Kidney epithelial cell (primary cell): ENCODE data around the gene FGF22. TPM values are rescaled to one million over a fixed set of nuclear protein-coding genes. Genes with fewer than 3 reads are reported as not detected.
A peak's percentile ranks its signal among the peaks of the same experiment; 100 is the strongest.

Source experiments
- DNase-seq: peaks from one replicate; pipeline ENCODE4 v3.0.0-alpha.2; 2010; ENCODE audit warnings: low read depth
- H3K27me3 ChIP-seq: 2 replicates; pipeline ENCODE4 v1.6.0; 2011; ENCODE audit warnings: low read length; ENCODE audit not compliant: control insufficient read depth, insufficient read depth
- H3K36me3 ChIP-seq: 2 replicates; pipeline ENCODE4 v1.5.1; 2011; ENCODE audit warnings: low read length; ENCODE audit not compliant: control insufficient read depth, insufficient read depth
- H3K4me3 ChIP-seq: 2 replicates; pipeline ENCODE4 v1.5.1; 2011; ENCODE audit warnings: low read depth, mild to moderate bottlenecking, control low read depth, low read length
- total RNA-seq: library from RNA; depleted of rRNA; stranded (reverse); fragments of >200 nt; gene quantifications from 2 replicates; pipeline ENCODE4 v1.2.3, GENCODE V29; 2015
- TF ChIP-seq, protein P1 (sequence below): IDR thresholded peaks from 2 replicates; pipeline ENCODE4 v1.5.1; 2011; ENCODE audit warnings: mild to moderate bottlenecking, moderate library complexity, low read length, control low read depth, inconsistent platforms; ENCODE audit not compliant: insufficient read depth, poor library complexity, severe bottlenecking

FGF22 gene
- total RNA-seq, 1 donor from 2014 or later = not detected

DNA sequence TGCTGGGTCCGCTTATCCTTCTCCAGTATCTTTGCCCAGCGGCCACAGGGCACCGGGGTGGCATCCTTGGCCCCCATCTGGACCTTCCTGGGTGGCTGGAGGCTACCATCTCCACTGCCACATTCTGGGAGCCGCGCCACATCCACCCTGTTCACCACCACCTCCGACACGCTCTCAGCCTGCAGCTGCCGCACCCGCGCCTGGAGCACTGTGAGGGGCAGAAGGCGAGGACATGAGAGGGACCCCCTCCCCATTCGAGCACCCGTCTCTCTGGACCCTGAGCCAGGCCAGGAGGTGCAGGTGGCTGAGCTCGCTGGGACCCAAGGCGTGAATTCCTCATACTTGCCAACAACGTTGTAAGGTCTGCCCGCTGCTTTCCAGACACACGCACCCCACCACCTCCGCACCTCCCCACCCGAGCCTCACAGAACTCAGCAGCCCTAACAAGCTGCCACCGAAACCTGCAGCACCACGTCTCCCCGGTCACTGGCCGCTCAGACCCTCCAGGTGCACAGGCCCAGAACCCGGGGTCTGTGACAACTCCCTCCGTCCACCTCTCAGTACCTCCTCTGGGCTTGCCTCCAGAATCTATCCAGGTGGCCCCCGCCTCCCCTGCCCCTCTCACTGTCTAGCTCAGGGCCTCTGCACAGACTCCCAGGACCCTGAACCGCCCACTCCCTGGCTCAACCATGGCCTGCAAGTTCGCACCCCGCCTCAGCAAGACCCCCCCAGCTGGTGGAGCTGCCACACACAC is 9.5 kb upstream of the FGF22 start:
- no peaks in the 10 kb centered on the region for H3K36me3 ChIP-seq
- TF ChIP-seq, protein P1, sequence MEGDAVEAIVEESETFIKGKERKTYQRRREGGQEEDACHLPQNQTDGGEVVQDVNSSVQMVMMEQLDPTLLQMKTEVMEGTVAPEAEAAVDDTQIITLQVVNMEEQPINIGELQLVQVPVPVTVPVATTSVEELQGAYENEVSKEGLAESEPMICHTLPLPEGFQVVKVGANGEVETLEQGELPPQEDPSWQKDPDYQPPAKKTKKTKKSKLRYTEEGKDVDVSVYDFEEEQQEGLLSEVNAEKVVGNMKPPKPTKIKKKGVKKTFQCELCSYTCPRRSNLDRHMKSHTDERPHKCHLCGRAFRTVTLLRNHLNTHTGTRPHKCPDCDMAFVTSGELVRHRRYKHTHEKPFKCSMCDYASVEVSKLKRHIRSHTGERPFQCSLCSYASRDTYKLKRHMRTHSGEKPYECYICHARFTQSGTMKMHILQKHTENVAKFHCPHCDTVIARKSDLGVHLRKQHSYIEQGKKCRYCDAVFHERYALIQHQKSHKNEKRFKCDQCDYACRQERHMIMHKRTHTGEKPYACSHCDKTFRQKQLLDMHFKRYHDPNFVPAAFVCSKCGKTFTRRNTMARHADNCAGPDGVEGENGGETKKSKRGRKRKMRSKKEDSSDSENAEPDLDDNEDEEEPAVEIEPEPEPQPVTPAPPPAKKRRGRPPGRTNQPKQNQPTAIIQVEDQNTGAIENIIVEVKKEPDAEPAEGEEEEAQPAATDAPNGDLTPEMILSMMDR = no peak
- no peak overlapping the region for H3K4me3 ChIP-seq

DNA sequence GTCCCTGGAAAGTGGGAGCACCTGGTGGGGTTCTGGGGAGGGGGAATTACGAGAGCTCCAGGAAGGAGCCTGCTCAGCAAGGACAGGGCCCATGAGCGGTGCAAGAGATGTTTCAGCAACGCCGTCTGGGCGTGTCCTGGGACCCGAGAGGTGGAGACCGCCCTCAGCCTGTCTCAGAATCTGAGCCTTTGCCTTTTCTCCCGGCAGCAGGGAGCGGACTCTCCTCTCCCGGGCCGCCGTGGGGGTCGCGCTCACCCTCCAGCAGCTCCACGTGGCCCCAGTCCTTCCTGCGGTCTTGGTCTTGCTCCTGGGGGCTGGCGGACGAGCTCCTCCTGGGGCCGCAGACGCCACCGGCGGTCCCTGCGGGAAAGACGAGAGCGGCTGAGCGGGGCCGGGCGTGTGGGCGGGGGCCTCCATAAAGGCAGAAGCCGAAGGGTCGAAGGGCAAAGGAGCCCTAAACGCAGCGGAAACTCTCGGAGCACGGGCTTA is 7.1 kb upstream of the FGF22 start:
- peak overlapping the region; percentile 59 for H3K4me3 ChIP-seq
- DNase-seq = no peak
- TF ChIP-seq, protein P1 = no peak
- no peaks in the 10 kb centered on the region for H3K27me3 ChIP-seq
- H3K36me3 ChIP-seq = no peaks in the 10 kb centered on the region

More for the DNA sequence above, 9.5 kb upstream of the FGF22 start:
- DNase-seq = no peak
- H3K27me3 ChIP-seq = no peaks in the 10 kb centered on the region

DNA sequence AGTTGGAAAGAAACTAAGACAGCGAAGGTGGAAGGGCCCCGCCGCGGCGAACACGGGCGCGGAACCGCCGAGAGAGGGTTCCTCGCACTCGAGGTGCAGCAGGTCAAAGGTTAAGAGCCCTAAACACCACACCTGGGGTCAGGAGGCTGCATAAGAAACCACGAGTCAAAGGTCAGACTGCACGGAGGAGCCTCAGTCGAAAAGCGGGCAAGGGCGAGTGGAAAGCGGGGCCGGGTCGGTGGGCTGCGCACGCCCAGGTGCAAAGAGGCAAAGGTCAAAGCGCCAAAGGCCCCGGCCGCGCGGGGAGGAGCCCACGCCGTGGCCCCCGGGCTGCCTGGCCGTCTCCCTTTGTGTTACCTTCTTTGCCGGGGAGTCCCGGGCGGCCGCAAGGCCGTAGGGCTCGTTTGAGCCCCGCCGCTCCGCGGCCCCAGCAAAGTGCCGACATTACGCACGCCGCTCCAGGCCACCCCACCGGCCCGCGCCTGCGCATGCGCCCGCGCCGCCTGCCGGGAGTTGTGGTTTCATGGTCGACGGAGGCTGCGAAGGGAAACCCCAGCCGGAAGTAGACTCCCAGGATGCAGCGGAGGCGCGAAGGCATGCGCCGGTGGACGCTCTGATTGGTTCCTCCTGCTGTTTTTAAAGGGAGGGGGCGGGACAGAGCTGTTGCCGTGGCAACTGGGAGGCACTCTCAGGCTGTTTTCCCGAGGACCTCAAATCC is 6.5 kb upstream of the FGF22 start, which contains the start of gene POLRMT:
Gene POLRMT (minus strand): TSS at position 470 of the 718 bp plus-strand sequence. CDS start 25 bp downstream, at position 445.
- no peaks in the 10 kb centered on the region for H3K36me3 ChIP-seq
- TF ChIP-seq, protein P1 = no peak
- no peaks in the 10 kb centered on the region for H3K27me3 ChIP-seq
- H3K4me3 ChIP-seq = peak within 1 kb of the TSS; percentile 70
- DNase-seq = peak; percentile 93

DNA sequence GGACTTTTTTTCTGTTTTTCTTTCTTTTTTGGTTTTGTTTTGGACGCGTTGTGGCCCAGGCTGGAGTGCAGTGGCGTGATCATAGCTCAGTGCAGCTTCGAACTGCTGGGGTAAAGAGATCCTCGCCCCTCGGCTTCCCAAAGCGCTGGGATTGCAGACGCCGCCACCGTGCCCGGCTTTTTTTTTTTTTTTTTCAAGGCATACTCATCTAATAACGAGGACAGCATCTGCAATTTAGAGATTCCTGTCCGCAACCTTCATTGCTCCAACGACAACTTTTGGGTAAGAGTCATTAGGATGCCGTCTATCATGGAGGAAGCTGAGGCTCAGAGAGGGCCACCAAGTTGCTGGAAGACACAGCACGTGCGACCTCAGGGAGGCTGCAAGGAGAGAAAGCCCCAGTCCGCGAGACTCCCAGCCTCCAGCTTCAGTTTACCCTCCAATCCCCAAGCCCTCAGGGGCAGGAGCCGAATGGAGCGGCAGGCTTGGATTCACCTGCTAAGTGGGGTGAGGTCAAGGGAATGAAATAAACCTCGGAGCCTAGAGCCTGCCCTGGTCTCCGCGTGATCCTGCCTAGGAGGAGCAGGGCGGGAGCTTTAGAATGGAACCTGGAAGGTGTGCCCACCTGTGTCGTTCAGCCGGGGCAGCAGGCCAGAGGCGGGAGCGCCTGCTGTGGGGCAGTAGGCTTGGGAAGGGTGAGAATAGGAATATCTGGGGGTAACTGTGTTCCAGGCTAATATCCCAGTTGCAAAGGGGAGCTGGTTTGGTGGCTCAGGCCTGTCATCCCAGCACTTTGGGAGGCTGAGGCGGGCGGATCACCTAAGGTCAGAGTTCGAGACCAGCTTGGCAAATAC is 5.7 kb upstream of the FGF22 start:
- Histone ChIP-seq H3K36me3 (no peaks in the 10 kb centered on the region), H3K27me3 (no peaks in the 10 kb centered on the region), H3K4me3 (peak overlapping the region; percentile 70)
- TF ChIP-seq, protein P1 = no peak
- DNase-seq = no peak

DNA sequence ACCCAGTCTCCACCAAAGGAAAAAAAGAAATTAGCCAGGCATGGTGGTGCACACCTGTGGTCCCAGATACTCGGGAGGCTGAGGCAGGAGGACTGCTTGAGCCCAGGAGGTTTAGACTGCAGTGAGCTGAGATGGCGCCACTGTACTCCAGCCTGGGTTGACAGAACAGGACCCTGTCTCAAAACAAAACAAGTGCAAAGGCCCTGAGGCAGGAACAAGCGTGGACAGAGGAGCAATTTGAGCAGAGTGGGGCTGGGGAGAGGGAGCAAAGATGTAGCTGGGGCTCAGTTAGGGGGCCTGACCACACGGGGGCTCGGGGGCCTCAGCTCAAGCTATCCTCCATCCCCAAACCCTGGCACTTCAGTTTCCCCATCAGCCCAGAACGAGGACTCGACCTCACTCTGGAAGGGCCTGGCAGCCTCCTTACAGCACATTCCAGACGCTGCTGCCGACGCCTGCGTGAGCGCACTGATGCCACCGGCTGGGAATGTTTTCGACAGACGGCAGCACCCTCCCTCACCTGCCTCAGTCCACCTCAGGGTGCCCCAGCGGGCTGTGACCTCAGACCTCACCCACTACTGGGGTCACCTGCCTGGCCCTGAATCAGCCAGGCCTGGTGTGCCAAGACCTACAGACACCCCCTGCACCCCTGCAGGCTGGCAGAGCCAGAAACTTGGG is 4.6 kb upstream of the FGF22 start:
- TF ChIP-seq, protein P1 = no peak

More for the DNA sequence above, 4.6 kb upstream of the FGF22 start:
- Histone ChIP-seq H3K27me3 (peaks cover under 1% of the 10 kb centered on the region), H3K36me3 (no peaks in the 10 kb centered on the region), H3K4me3 (no peak overlapping the region)
- DNase-seq = no peak
